Glutamatergic neuron (in vitro differentiated cells): Measurements from ENCODE around the gene CTSC. TPM values are rescaled to one million over a fixed set of nuclear protein-coding genes. Genes with fewer than 3 reads are reported as not detected.

ENCODE experiments used
- DNase-seq: peaks from one replicate; pipeline ENCODE4 v3.0.0; 2022
- H3K27ac Mint-ChIP-seq: one replicate; pipeline ENCODE4 v1.8.0; 2020; ENCODE audit warnings: mild to moderate bottlenecking, mixed read lengths, inconsistent platforms; ENCODE audit not compliant: unreplicated experiment
- H3K27me3 Mint-ChIP-seq: one replicate; pipeline ENCODE4 v1.8.0; 2020; ENCODE audit warnings: mild to moderate bottlenecking, moderate library complexity, mixed read lengths, inconsistent platforms; ENCODE audit not compliant: unreplicated experiment
- H3K36me3 Mint-ChIP-seq: one replicate; pipeline ENCODE4 v1.8.0; 2020; ENCODE audit warnings: mild to moderate bottlenecking, mixed read lengths, inconsistent platforms; ENCODE audit not compliant: unreplicated experiment
- H3K4me1 Mint-ChIP-seq: one replicate; pipeline ENCODE4 v1.8.0; 2020; ENCODE audit warnings: mild to moderate bottlenecking, low read depth, mixed read lengths, inconsistent platforms; ENCODE audit not compliant: unreplicated experiment
- H3K4me3 Mint-ChIP-seq: one replicate; pipeline ENCODE4 v1.8.0; 2020; ENCODE audit warnings: mild to moderate bottlenecking, mixed read lengths, inconsistent platforms; ENCODE audit not compliant: unreplicated experiment
- H3K9me3 Mint-ChIP-seq: one replicate; pipeline ENCODE4 v1.8.0; 2020; ENCODE audit warnings: mild to moderate bottlenecking, moderate library complexity, mixed read lengths, inconsistent platforms; ENCODE audit not compliant: unreplicated experiment
- CTCF ChIP-seq: fragments of 200-600 bp; sonication (generic); IDR thresholded peaks from one replicate; pipeline ENCODE4 v1.5.0; 2021; ENCODE audit not compliant: partially characterized antibody, unreplicated experiment
- total RNA-seq: library from RNA; stranded (reverse); fragmentation: NEBNext Ultra II Directional; extraction: Animal tissue kit (Norgen Biotek cat#: 25700); gene quantifications from one replicate; pipeline ENCODE4 v1.2.1, GENCODE V29; 2021; ENCODE audit not compliant: unreplicated experiment

The CTSC gene
- total RNA-seq, 1 donor from 2014 or later: 27.4 TPM

- Mint-ChIP-seq H3K9me3 (peaks cover 2% of the 10 kb centered on the region), H3K27me3 (no peaks in the 10 kb centered on the region), H3K27ac (no peak overlapping the region), H3K36me3 (no peaks in the 10 kb centered on the region), H3K4me1 (no peaks in the 10 kb centered on the region), H3K4me3 (no peak overlapping the region)
- no peak for TF ChIP-seq CTCF
- no peak for DNase-seq
Observed at GRCh38 chr11:88266157-88266556, 71.4 kb downstream of the CTSC start.

GRCh38 chr11:88259431-88259830, 78.1 kb downstream of the CTSC start:
- TF ChIP-seq CTCF: no peak
- Mint-ChIP-seq H3K36me3 (peaks cover 16% of the 10 kb centered on the region), H3K4me3 (no peak overlapping the region), H3K27me3 (no peaks in the 10 kb centered on the region), H3K4me1 (no peaks in the 10 kb centered on the region), H3K27ac (no peak overlapping the region), H3K9me3 (peaks cover 2% of the 10 kb centered on the region)
- DNase-seq: no peak

- Mint-ChIP-seq H3K4me1 (peaks cover 1% of the 10 kb centered on the region), H3K4me3 (no peak overlapping the region), H3K27ac (no peak overlapping the region), H3K9me3 (peaks cover 2% of the 10 kb centered on the region), H3K36me3 (no peaks in the 10 kb centered on the region), H3K27me3 (no peaks in the 10 kb centered on the region)
- DNase-seq: no peak
- TF ChIP-seq CTCF: no peak
Observed at GRCh38 chr11:88252208-88252607, 85.3 kb downstream of the CTSC start.

GRCh38 chr11:88250566-88251242, 86.8 kb downstream of the CTSC start:
- Mint-ChIP-seq H3K27me3 (no peaks in the 10 kb centered on the region), H3K4me3 (no peak overlapping the region), H3K4me1 (peaks cover 1% of the 10 kb centered on the region), H3K9me3 (peaks cover 2% of the 10 kb centered on the region), H3K36me3 (no peaks in the 10 kb centered on the region), H3K27ac (no peak overlapping the region)
- DNase-seq: no peak
- TF ChIP-seq CTCF: no peak

- Mint-ChIP-seq H3K27me3 (no peaks in the 10 kb centered on the region), H3K36me3 (no peaks in the 10 kb centered on the region), H3K9me3 (peaks cover 2% of the 10 kb centered on the region), H3K4me3 (no peak overlapping the region), H3K4me1 (peaks cover 1% of the 10 kb centered on the region), H3K27ac (no peak overlapping the region)
- TF ChIP-seq CTCF: no peak
- no peak for DNase-seq
Observed at GRCh38 chr11:88249706-88250105, 87.8 kb downstream of the CTSC start.
